Measurements from ENCODE around the gene PDE4D. TPM values are rescaled to one million over a fixed set of nuclear protein-coding genes. Genes with fewer than 3 reads are reported as not detected.

The PDE4D gene
- total and polyA plus RNA-seq, 11 donors: 5.2 to 68.3 (median 42.1) TPM

GRCh38 chr5:58933891-58934628 lies 959.5 kb downstream of the PDE4D start:
- intact Hi-C loops (cut with DNase I): no loop called here
- WGBS, 4 donors: 48 to 69% (median 56%) methylated on average over 6 of the region's 6 CpGs
- H3K27ac ChIP-seq: no peak overlapping the region
- H3K27me3 ChIP-seq: peaks cover 0 to 3% (median 0%) of the 10 kb centered on the region in 9 donors
- ATAC-seq: no peak
- TF ChIP-seq CTCF (IDR thresholded peaks at IDR 0.05) (no peak), POLR2A (IDR thresholded peaks at IDR 0.05) (no peak)
- DNase-seq: no peak
- no peaks in the 10 kb centered on the region for H3K36me3 ChIP-seq
- no peak overlapping the region for H3K4me3 ChIP-seq
- peaks cover 0 to 6% (median 0%) of the 10 kb centered on the region in 12 donors for H3K4me1 ChIP-seq
- H3K9me3 ChIP-seq: no peaks in the 10 kb centered on the region

- Histone ChIP-seq H3K9me3 (no peaks in the 10 kb centered on the region), H3K27me3 (peaks cover 0 to 3% (median 0%) of the 10 kb centered on the region in 9 donors), H3K4me3 (no peak overlapping the region), H3K4me1 (peaks cover 0 to 9% (median 0%) of the 10 kb centered on the region in 12 donors), H3K36me3 (no peaks in the 10 kb centered on the region), H3K27ac (no peak overlapping the region)
- WGBS, 4 donors: 65 to 97% (median 80%) methylated on average over 4 of the region's 4 CpGs
- DNase-seq: no peak
- no peak for ATAC-seq
- intact Hi-C loops (cut with DNase I): no loop called here
- TF ChIP-seq CTCF (IDR thresholded peaks at IDR 0.05): no peak
- TF ChIP-seq POLR2A (IDR thresholded peaks at IDR 0.05): no peak
Observed at GRCh38 chr5:58932057-58932612, 961.4 kb downstream of the PDE4D start.

- intact Hi-C loops (cut with DNase I): no loop called here
- no peak for TF ChIP-seq CTCF (IDR thresholded peaks at IDR 0.05)
- no peak for TF ChIP-seq POLR2A (IDR thresholded peaks at IDR 0.05)
- no peak for DNase-seq
- WGBS, 4 donors: 58 to 66% (median 65%) methylated on average over 3 of the region's 3 CpGs
- peak in 1 of 4 donors; percentile 66 for ATAC-seq
- H3K9me3 ChIP-seq: no peaks in the 10 kb centered on the region
- no peaks in the 10 kb centered on the region for H3K36me3 ChIP-seq
- peaks cover 0 to 22% (median 4%) of the 10 kb centered on the region in 12 donors for H3K4me1 ChIP-seq
- H3K27me3 ChIP-seq: peaks cover 0 to 3% (median 0%) of the 10 kb centered on the region in 9 donors
- no peak overlapping the region for H3K4me3 ChIP-seq
- no peak overlapping the region for H3K27ac ChIP-seq
Observed at GRCh38 chr5:58930520-58930919, 963.0 kb downstream of the PDE4D start.

- intact Hi-C loops (cut with DNase I): loop anchor here in 1 of 10 donors (10.0 kb wide), 1 partner anchor 225 kb away; no protein-coding TSS in a partner anchor
- 71 to 95% (median 86%) methylated on average over 1 of the region's 1 CpG for WGBS, 4 donors
- Histone ChIP-seq H3K27me3 (peaks cover 0 to 3% (median 0%) of the 10 kb centered on the region in 9 donors), H3K9me3 (no peaks in the 10 kb centered on the region), H3K27ac (no peak overlapping the region), H3K4me3 (no peak overlapping the region), H3K4me1 (peaks cover 0 to 20% (median 4%) of the 10 kb centered on the region in 12 donors), H3K36me3 (no peaks in the 10 kb centered on the region)
- ATAC-seq (no peak), DNase-seq (no peak)
- TF ChIP-seq POLR2A (IDR thresholded peaks at IDR 0.05): no peak
- TF ChIP-seq CTCF (IDR thresholded peaks at IDR 0.05): no peak
Observed at GRCh38 chr5:58929726-58930125, 963.8 kb downstream of the PDE4D start.

Data from heart left ventricle (tissue), 16 donors.